Measurements from ENCODE around the gene RAB24.

- TF ChIP-seq CTCF (IDR thresholded peaks at IDR 0.05 in 4 of 5, conservative IDR thresholded peaks at IDR 0.05 in 1 of 5) (no peak), POLR2A (IDR thresholded peaks at IDR 0.05) (no peak)
Observed at GRCh38 chr5:177311723-177312648, 8.5 kb upstream of the RAB24 start, which contains the start of gene MXD3.

Measured in gastrocnemius medialis (tissue), 4 donors.